ENCODE measurements around the gene TRIM8.

TRIM8 gene, protein sequence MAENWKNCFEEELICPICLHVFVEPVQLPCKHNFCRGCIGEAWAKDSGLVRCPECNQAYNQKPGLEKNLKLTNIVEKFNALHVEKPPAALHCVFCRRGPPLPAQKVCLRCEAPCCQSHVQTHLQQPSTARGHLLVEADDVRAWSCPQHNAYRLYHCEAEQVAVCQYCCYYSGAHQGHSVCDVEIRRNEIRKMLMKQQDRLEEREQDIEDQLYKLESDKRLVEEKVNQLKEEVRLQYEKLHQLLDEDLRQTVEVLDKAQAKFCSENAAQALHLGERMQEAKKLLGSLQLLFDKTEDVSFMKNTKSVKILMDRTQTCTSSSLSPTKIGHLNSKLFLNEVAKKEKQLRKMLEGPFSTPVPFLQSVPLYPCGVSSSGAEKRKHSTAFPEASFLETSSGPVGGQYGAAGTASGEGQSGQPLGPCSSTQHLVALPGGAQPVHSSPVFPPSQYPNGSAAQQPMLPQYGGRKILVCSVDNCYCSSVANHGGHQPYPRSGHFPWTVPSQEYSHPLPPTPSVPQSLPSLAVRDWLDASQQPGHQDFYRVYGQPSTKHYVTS
- total RNA-seq: 54.2 to 102 (median 74.3) reads per million in 3 experiments

DNA sequence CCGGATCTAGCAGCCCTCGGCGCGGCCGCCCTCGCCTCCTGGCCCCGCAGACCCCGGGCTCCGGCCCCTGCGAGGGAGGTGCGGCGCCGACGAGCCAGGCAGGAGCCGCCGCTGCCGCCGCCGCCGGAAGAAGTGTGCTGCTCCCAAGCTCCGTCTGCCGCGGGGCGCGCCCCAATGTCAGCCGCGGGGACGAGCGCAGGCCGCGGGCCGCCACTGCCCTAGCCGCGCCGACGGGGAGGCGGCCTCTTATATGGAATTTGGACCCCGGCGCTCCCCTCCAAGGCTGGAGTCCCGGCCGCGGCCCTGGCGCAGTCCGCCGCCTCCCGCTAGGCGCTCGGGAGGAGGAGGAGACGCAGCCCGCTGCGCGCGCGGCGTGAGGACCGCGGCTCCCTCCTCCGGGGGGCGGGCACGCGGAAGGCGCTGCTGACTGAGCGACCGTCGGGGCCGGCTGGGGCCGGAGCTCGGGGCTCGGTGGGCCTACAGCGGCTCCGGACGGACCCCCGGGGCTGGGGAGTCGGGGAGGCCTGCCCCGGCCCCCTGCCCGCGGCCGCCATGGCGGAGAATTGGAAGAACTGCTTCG lies at the start of gene TRIM8:
TRIM8 (plus strand) TSS at position 414 of the 580 bp plus-strand sequence; CDS start at position 553, 139 bp downstream.
- DNase-seq: peak; percentile 62

DNA sequence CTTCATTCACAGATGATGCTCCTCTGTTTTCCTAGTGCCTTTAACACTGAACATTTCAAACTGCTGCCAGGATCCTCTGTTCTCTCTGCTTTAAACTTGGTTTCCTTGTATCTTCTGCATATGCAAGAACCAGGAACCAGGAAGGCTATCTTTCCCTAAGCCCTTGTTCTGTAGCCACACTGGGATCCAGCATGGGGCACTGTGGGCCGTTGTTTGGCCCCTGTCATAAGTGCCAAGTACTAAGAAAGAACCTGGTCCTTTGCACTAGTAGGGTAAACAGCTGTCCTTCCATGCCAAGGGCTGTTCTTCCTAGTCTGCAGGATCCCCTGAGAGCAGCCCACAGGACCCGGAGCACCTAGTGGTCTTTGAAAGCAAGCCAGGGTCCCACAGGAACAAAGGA lies 49.0 kb upstream of the TRIM8 start:
- DNase-seq: no peak

GRCh38 chr10:102595897-102596296 lies 48.4 kb upstream of the TRIM8 start:
- DNase-seq: no peak

DNA sequence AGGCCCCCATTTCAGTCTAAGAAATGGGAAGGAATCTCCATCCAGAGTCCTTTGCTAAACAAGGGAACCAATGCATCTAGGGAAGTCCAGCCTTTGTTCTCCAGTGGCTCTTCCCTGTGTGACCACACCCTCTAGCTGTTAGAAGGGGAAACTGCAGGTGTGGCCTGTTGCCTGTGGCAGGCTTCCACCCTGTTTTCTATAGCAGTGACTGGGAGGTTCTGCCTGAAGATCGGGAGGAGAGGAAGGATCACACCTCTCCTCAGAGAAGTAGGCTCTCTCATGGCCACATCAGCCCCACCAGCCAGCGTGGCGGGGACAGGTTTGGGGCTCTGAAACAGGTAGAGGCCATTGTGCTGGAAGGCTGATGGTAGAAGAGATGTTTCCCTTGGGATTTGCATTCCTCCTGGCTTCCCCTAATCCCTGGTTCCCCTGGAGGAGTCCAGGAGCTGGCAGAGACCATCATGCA lies 47.7 kb upstream of the TRIM8 start:
- no peak for DNase-seq

DNA sequence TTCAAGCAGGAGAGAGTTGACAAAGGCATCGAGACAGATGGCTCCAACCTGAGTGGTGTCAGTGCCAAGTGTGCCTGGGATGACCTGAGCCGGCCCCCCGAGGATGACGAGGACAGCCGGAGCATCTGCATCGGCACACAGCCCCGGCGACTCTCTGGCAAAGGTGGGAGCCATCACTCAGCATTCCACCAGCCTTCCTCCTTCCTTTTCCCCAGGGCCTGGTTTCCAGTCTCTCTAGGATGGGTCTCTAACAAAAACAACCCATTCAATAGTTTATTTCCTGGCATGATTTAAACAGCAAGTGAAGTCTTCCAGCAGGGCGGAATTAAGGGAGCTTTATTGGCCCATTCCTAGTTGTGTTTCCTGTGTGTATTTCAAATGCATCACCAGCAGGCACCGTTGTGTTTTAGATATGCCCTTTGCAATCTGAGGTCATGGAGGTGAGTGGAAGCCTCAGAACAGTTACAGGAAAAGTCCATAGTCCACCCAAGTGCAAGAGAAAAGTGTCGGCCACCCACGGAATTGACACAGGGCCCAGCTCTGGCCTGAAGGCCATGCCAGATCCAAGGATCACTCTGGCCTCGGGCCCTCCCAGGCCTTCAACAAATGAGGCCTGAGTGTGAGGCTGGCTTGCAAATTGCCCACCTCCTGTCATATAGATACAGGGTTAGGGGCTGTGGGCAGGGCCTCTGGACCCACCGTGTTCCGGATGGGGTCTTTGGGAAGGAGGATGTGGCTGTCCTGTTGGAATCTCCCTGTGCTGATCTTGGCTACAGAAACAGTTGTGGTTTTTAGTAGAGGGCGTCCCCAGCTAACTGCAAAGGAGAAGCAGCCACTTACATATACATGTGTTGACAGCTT lies 46.9 kb upstream of the TRIM8 start:
- no peak for DNase-seq

DNA sequence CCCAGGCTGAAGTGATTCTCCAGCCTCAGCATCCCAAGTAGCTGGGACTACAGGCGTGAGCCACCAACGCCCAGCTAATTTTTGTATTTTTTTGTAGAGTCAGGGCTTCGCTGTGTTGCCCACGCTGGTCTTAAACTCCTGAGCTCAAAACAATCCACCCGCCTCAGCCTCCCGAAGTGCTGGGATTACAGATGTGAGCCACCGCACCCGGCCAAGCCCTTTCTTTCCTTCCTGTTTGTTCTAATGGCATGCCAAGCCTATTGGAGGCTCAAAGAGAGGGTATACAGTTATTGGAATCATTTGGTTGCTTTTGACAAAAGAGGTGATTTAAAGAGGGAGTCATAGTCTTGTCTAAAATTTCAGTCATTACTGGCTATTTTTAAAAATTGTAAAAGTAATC lies 46.0 kb upstream of the TRIM8 start:
- DNase-seq: no peak

DNA sequence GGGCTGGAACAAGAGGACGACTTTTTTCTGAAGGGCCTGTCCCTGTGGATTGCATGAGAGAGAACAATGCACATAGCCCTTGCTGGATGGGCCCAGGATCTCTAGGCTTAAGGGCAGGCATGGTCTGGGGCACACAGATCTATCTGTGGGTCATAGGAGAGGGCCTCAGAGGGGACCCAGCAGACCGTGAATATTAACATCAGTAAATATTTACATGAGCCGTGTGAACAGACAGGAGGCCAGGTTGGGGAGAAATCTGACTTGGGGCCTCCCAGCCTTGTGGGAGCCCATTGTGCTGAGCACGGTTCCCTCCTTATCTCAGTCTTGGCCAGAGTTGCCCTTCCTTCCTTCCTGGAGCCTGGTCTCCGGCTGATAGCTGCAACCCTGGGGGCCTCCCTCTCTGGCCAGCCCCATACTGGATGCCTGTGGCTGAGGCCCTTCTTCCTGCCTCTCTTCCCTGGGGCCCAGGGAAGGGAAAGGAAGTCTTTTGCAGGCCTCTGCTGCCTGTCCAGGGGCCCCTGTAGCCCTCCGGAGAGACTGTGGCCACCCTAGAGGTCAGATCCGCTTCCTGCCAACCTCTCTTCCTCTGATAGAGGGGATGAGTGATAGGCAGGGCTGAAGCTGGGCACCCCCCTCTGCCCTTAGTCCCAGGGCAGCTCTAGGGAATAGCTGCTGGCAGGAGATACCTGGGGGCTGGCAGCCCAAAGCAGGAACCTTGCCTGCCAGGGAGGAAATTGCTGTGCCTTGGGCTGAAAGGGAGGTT lies 44.5 kb upstream of the TRIM8 start:
- no peak for DNase-seq

- DNase-seq: no peak
These were observed 43.5 kb upstream of the TRIM8 start for GRCh38 chr10:102600816-102601215.

- no peak for DNase-seq
These were observed 42.6 kb upstream of the TRIM8 start for GRCh38 chr10:102601639-102602038.

- no peak for DNase-seq
These were observed 41.8 kb upstream of the TRIM8 start for GRCh38 chr10:102602272-102603045.

DNA sequence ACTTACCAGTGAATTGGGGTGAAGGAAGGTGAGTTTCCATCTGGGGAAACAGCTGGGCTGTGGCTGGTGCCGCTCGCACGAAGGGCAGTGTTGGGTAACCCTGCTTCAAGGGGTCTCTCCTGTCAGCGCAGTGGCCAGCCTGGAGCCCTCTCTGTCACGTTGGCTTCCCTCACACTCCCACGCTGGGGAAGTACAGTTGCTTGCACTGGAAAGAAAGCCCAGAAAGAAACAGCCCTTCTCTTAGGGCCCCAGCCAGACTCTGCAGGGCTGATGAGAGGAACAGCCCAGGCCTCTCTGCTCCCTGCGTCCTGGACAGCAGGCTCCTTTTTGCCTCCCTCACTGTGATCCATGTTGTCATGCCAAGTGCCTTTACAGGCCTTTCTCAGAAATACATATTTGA lies 40.3 kb upstream of the TRIM8 start:
- DNase-seq: no peak

DNA sequence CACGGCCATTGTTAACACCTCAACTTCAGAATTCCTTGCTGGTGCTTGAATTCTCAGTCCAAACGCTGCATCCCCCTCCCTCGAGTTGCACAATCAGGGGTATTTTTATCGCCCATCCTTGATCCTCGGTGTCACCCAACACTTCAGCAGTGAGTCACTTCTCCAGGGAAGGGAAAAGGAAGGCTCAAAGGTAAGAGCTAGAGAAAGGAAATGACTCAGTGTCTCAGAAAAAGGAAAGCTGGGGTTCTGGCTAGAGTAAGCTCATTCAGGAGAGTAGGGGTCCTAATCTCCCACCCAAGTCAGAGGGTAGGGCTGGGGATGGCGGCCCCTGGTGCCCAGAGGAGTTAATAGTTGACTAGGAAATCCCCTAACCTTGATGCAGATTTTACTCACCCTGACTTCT lies 39.8 kb upstream of the TRIM8 start:
- DNase-seq: no peak

DNA sequence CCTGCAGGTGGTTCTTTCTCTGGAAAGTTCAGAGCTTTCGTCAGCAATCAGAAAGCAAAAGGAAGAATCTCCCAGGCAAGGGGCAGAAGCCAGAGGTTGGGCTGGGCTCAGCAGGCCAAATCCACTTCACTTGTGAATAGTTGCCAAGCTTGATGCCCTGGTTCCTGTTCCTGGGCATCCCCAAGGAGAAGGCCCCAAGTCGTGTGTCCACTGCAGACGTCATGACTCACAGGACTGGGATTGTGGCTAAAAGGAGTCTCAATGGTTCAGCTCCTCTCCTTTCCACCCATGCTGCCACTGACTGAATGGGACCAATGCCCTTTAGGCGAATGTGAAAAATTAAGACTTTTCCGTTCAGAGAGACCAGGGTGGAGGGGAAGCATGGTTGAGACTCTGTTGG lies 38.6 kb upstream of the TRIM8 start:
- no peak for DNase-seq

DNA sequence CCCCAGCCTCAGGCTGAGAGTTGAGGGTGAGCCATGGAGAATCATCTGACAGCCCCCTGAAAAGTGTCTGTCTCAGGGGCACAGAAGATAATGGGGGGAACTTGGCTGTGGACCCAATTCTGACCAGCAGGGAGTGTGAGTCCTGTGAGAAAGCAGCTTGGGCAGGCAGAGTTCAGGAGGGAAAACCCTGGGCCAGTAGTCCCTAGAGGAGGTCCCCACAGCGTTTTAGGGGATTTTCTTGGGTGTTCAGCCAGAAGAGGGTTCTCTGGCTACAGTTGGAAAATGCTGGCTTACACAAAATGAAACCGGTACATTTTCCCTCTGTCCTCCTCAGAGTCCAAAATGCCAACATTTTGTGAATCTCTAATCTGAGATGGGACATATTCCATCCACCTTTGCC lies 35.8 kb upstream of the TRIM8 start:
- DNase-seq: no peak

- peak; percentile 60 for DNase-seq
These were observed 33.8 kb upstream of the TRIM8 start for GRCh38 chr10:102610441-102610887.

- DNase-seq: no peak
These were observed 32.7 kb upstream of the TRIM8 start for GRCh38 chr10:102611514-102612087.

- DNase-seq: peak; percentile 75
These were observed 31.4 kb upstream of the TRIM8 start for GRCh38 chr10:102612964-102613275.

DNA sequence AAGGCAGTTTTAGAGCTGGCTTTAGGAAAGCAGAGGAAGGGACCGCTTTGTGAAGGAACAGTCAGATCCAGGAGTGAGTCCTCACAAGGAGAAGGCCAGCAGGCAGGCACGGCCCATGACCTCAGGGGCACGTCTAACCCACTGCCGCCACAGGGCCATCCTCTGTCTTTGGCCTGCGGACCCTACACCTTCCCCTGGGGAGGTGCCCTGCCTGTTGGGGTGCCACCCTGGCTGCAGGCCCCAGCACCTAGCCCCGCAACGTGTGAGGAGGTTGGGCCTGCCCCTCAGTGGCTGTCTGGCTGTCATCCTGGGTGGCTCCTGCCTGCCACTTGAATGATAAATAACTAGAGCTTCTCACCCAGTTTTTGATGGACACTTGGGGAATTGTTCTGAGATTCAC lies 31.0 kb upstream of the TRIM8 start:
- DNase-seq: peak; percentile 37

DNA sequence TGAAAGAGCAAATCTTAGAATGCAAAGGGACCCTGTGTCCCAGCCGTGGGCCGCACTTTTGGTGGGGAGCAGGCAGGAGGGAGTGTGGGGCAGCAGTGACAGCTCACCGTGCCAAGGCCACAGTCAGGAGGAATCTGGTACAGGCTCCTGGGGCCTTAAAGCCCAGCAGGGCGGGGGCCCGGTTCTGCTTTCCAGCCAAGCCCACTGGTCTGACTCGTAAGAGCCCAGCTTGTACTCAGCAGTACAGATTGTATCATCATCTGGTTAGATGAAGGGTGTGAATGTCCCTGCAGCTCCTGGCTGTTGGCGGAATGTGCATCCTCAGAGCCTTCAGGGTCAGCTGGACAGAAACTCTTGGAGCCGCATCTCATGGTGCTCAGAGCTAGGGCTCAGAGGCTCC lies 30.5 kb upstream of the TRIM8 start:
- no peak for DNase-seq

- DNase-seq: no peak
These were observed 29.4 kb upstream of the TRIM8 start for GRCh38 chr10:102614888-102615287.

DNA sequence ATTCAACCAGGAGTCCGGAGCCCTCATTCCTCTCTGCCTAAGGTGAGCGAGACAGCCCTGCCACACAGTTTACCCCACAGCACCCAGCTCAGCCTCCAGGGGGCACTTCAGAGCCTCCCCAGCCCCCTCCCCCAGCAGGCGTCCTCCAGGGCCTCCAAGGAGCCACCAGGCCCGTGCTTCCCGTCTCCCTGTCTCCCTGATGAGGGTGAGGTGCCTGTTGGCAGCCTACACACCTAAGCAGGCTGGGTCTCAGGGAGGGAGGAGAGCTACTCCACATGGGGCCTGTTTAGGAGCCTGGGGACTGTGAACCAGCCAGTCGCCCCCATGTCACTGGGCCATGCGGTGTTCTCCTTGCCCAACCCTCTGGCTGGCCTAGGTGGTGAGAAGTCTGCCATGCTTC lies 28.9 kb upstream of the TRIM8 start:
- no peak for DNase-seq
